Activated CD4-positive, alpha-beta T cell treated with anti-CD3 and anti-CD28 coated beads, Interleukin-2, amount 50 U/mL, for 48 hours (primary cell): Measurements from ENCODE around the gene TSPAN17.
A peak's percentile ranks its signal among the peaks of the same experiment; 100 is the strongest.
"Not testable (repeated sequence)": the region's sequence is repeated elsewhere in the genome, so short reads cannot be mapped to it uniquely, and the experiment has no call there.

Experiments used
- DNase-seq, 2 experiments: peaks; one replicate each; pipeline ENCODE4 v3.0.0-alpha.2; 2020

TSPAN17 gene

GRCh38 chr5:176682016-176682531 is 34.8 kb downstream of the TSPAN17 start:
- no peak for DNase-seq

GRCh38 chr5:176685010-176685409 is 37.7 kb downstream of the TSPAN17 start:
- no peak for DNase-seq

- DNase-seq, result no peak
These were observed 40.0 kb downstream of the TSPAN17 start for GRCh38 chr5:176687247-176687646.

- DNase-seq, result no peak
These were observed 40.6 kb downstream of the TSPAN17 start for GRCh38 chr5:176687881-176688280.

GRCh38 chr5:176690911-176691310 is 43.6 kb downstream of the TSPAN17 start:
- DNase-seq, result no peak

- DNase-seq, result no peak
These were observed 44.2 kb downstream of the TSPAN17 start for GRCh38 chr5:176691524-176691923.

- no peak for DNase-seq
These were observed 45.0 kb downstream of the TSPAN17 start for GRCh38 chr5:176692326-176692725.

- DNase-seq, result no peak
These were observed 45.7 kb downstream of the TSPAN17 start for GRCh38 chr5:176692839-176693476.

GRCh38 chr5:176693477-176693851 is 46.2 kb downstream of the TSPAN17 start:
- DNase-seq, result no peak

GRCh38 chr5:176694146-176694545 is 46.9 kb downstream of the TSPAN17 start:
- DNase-seq, result no peak

GRCh38 chr5:176694631-176695030 is 47.3 kb downstream of the TSPAN17 start:
- DNase-seq, result no peak

GRCh38 chr5:176695073-176695472 is 47.8 kb downstream of the TSPAN17 start:
- no peak for DNase-seq

- DNase-seq, result no peak
These were observed 50.1 kb downstream of the TSPAN17 start for GRCh38 chr5:176697267-176697933.

- no peak for DNase-seq
These were observed 50.8 kb downstream of the TSPAN17 start for GRCh38 chr5:176697934-176698538.

- DNase-seq, result not testable (repeated sequence)
These were observed 52.2 kb downstream of the TSPAN17 start for GRCh38 chr5:176699446-176699845.

- DNase-seq, result peak; percentile 29 to 31
These were observed 53.1 kb downstream of the TSPAN17 start for GRCh38 chr5:176700239-176700847.

- DNase-seq, result no peak
These were observed 55.7 kb downstream of the TSPAN17 start for GRCh38 chr5:176702671-176703641.

GRCh38 chr5:176703857-176704256 is 56.6 kb downstream of the TSPAN17 start:
- no peak for DNase-seq

- no peak for DNase-seq
These were observed 57.1 kb downstream of the TSPAN17 start for GRCh38 chr5:176704355-176704754.

- no peak for DNase-seq
These were observed 57.5 kb downstream of the TSPAN17 start for GRCh38 chr5:176704817-176705216.
